ENCODE data around the gene SLC9A8.
A peak's percentile ranks its signal among the peaks of the same experiment; 100 is the strongest.

SLC9A8 gene, protein sequence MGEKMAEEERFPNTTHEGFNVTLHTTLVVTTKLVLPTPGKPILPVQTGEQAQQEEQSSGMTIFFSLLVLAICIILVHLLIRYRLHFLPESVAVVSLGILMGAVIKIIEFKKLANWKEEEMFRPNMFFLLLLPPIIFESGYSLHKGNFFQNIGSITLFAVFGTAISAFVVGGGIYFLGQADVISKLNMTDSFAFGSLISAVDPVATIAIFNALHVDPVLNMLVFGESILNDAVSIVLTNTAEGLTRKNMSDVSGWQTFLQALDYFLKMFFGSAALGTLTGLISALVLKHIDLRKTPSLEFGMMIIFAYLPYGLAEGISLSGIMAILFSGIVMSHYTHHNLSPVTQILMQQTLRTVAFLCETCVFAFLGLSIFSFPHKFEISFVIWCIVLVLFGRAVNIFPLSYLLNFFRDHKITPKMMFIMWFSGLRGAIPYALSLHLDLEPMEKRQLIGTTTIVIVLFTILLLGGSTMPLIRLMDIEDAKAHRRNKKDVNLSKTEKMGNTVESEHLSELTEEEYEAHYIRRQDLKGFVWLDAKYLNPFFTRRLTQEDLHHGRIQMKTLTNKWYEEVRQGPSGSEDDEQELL

GRCh38 chr20:49812507-49813304 lies at the start of gene SLC9A8:
Gene SLC9A8, plus strand, starts transcription at chr20:49812828. Its CDS starts 95 bp downstream, at chr20:49812923.
- Mint-ChIP-seq H3K27ac (peak within 1 kb of the TSS; percentile 97), H3K27me3 (ENCODE audit: low read depth, poor library complexity) (peaks cover 5% of the 10 kb centered on the region), H3K36me3 (ENCODE audit: low read depth) (peaks cover 24% of the 10 kb centered on the region), H3K9me3 (no peaks in the 10 kb centered on the region), H3K4me3 (peak within 1 kb of the TSS; percentile 98), H3K4me1 (peaks cover 38% of the 10 kb centered on the region)
- TF ChIP-seq, protein P1, sequence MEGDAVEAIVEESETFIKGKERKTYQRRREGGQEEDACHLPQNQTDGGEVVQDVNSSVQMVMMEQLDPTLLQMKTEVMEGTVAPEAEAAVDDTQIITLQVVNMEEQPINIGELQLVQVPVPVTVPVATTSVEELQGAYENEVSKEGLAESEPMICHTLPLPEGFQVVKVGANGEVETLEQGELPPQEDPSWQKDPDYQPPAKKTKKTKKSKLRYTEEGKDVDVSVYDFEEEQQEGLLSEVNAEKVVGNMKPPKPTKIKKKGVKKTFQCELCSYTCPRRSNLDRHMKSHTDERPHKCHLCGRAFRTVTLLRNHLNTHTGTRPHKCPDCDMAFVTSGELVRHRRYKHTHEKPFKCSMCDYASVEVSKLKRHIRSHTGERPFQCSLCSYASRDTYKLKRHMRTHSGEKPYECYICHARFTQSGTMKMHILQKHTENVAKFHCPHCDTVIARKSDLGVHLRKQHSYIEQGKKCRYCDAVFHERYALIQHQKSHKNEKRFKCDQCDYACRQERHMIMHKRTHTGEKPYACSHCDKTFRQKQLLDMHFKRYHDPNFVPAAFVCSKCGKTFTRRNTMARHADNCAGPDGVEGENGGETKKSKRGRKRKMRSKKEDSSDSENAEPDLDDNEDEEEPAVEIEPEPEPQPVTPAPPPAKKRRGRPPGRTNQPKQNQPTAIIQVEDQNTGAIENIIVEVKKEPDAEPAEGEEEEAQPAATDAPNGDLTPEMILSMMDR (IDR thresholded peaks at IDR 0.05), result peak; percentile 32
- peak; percentile 88 for DNase-seq

GRCh38 chr20:49762940-49763766 lies 49.5 kb upstream of the SLC9A8 start:
- Mint-ChIP-seq H3K4me1 (peaks cover 32% of the 10 kb centered on the region), H3K36me3 (ENCODE audit: low read depth) (no peaks in the 10 kb centered on the region), H3K9me3 (no peaks in the 10 kb centered on the region), H3K27ac (no peak overlapping the region), H3K4me3 (no peak overlapping the region), H3K27me3 (ENCODE audit: low read depth, poor library complexity) (no peaks in the 10 kb centered on the region)
- DNase-seq, result no peak
- TF ChIP-seq, protein P1 (IDR thresholded peaks at IDR 0.05), result no peak

DNA sequence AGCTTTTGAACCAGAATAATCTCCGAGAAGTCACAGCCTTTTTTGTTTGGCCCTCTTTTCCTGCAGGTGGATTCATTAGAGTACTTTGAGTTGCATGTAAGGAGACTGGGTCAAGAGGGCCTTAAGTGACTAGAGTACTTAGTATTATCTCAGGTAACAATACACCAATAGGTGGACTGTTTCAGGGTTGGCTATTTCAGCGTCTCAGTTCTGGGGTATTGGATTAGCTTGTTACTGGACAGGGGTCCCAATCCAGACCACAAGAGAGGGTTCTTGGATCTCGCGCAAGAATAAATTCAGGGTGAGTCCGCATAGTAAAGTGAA lies 47.3 kb upstream of the SLC9A8 start:
- TF ChIP-seq, protein P1 (IDR thresholded peaks at IDR 0.05), result no peak
- H3K27ac Mint-ChIP-seq, result peak overlapping the region; percentile 63
- H3K9me3 Mint-ChIP-seq, result peaks cover 7% of the 10 kb centered on the region
- H3K4me1 Mint-ChIP-seq, result peaks cover 32% of the 10 kb centered on the region
- no peaks in the 10 kb centered on the region for H3K27me3 Mint-ChIP-seq (ENCODE audit: low read depth, poor library complexity)
- no peaks in the 10 kb centered on the region for H3K36me3 Mint-ChIP-seq (ENCODE audit: low read depth)
- H3K4me3 Mint-ChIP-seq, result no peak overlapping the region
- no peak for DNase-seq

DNA sequence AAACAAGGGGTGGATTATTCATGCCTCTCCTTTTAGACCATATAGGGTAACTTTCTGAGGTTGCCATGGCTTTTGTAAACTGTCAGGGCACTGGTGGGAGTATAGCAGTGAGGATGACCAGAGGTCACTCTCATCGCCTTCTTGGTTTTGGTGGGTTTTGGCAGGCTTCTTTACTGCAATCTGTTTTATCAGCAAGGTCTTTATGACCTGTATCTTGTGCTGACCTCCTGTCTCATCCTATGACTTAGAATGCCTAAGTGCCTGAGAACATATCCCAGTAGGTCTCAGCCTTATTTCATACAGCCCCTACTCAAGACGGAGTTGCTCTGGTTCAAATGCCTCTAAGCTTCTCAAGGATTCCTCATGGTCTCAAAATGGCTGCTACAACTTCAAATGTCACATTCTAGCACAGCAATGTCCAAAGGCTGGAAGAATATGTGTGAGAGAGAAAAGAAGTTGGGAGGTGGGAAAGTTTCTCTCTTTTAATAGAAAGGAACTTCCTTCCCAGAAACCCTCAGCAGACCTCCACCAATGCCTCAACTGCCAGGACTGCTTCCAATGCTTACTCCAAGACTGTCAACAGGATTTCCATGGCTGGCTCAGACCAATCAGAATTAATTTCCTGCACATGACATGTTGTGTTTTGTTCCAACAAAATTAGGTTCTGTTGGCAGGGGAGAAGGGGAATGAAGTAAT lies 46.6 kb upstream of the SLC9A8 start:
- Mint-ChIP-seq H3K4me1 (peaks cover 32% of the 10 kb centered on the region), H3K9me3 (peaks cover 7% of the 10 kb centered on the region), H3K4me3 (no peak overlapping the region), H3K27ac (no peak overlapping the region), H3K27me3 (ENCODE audit: low read depth, poor library complexity) (no peaks in the 10 kb centered on the region), H3K36me3 (ENCODE audit: low read depth) (no peaks in the 10 kb centered on the region)
- DNase-seq, result no peak
- TF ChIP-seq, protein P1 (IDR thresholded peaks at IDR 0.05), result no peak

- peak overlapping the region; percentile 45 for H3K27ac Mint-ChIP-seq
- no peak overlapping the region for H3K4me3 Mint-ChIP-seq
- no peaks in the 10 kb centered on the region for H3K36me3 Mint-ChIP-seq (ENCODE audit: low read depth)
- TF ChIP-seq, protein P1 (IDR thresholded peaks at IDR 0.05), result no peak
- H3K9me3 Mint-ChIP-seq, result peaks cover 7% of the 10 kb centered on the region
- H3K27me3 Mint-ChIP-seq (ENCODE audit: low read depth, poor library complexity), result peaks cover 2% of the 10 kb centered on the region
- no peak for DNase-seq
- H3K4me1 Mint-ChIP-seq, result peaks cover 33% of the 10 kb centered on the region
Measured at GRCh38 chr20:49766979-49767521, 45.6 kb upstream of the SLC9A8 start.

Data from nephron progenitor cell (in vitro differentiated cells).